IPS-20b (cell line): ENCODE results near the gene THRA.

Experiments
- H3K27ac ChIP-seq: one replicate; pipeline ENCODE4 v1.5.1; 2013; ENCODE audit warnings: low read length
- H3K27me3 ChIP-seq: 2 replicates; pipeline ENCODE4 v1.6.1; 2013; ENCODE audit warnings: mild to moderate bottlenecking, low read length, inconsistent platforms; ENCODE audit not compliant: insufficient read depth
- H3K36me3 ChIP-seq: 2 replicates; pipeline ENCODE4 v1.6.1; 2013; ENCODE audit warnings: low read depth, mild to moderate bottlenecking, inconsistent platforms, low read length, moderate library complexity; ENCODE audit not compliant: insufficient read depth
- H3K4me1 ChIP-seq: 2 replicates; pipeline ENCODE4 v1.6.1; 2013; ENCODE audit warnings: mild to moderate bottlenecking, control low read depth, inconsistent platforms, low read length, moderate library complexity; ENCODE audit not compliant: insufficient read depth
- H3K4me3 ChIP-seq: 2 replicates; pipeline ENCODE4 v1.5.1; 2013; ENCODE audit warnings: mild to moderate bottlenecking, low read length, inconsistent platforms
- H3K9ac ChIP-seq: 2 replicates; pipeline ENCODE4 v1.6.1; 2013; ENCODE audit warnings: low read depth, mild to moderate bottlenecking, inconsistent platforms, low read length, moderate library complexity
- H3K9me3 ChIP-seq: 2 replicates; pipeline ENCODE4 v1.6.1; 2013; ENCODE audit warnings: mild to moderate bottlenecking, low read depth, low read length, inconsistent platforms; ENCODE audit not compliant: insufficient read depth

The THRA gene

DNA sequence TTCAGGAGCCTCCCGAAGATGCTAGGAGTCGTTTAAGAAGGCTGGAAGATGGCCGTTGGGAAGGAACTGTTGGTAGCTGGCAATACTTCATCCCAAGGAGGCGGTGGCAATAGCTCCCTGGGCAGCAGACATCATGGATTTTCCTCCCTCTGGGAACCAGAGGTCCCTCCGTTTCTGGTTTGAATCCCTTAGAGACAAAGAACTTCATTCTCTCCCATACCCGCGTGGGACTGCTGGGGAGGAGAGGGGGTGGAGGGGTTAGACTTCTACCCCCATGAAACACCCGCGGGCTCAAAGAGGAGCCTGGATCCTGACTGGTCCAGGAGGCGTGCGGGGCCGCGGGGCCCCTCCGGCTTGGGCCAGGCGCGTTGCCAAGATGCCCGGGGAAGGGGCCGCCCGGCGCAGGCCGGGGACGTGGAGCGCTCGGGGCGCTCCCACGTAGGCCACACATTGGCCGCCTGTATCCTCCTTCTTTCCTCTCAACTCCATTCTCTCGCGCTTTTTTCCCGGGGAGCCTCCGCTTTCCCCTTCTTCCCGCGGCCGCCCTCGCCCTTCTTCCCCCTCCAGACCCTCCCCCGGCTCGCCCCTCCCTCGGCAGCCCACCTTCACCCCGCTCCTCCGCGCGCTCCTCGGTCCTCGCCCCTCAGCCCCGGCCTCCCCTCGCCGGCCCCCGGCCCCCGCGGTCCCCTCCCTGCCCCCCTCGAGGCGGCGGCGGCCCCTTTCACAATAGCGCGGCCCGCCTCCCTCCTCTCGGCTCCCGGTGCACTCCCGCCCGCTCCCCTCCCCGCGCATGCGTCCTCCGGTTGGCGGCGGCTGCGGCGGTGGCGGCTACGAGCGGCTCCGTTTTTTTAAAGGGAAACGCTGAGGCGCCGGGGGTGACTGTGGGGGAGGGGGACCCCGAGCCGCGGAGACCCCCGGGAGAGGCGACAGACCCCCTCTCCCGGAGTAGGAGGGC lies 58.7 kb downstream of the THRA start, which contains the start of gene MSL1:
MSL1 (plus strand) TSS at position 791 of the 955 bp plus-strand sequence. CDS start 642 bp downstream, outside the sequence.
- peak within 1 kb of the TSS; percentile 81 for H3K27ac ChIP-seq
- H3K9me3 ChIP-seq = no peaks in the 10 kb centered on the region
- peaks cover 18% of the 10 kb centered on the region for H3K36me3 ChIP-seq
- peaks cover 9% of the 10 kb centered on the region; the same call in 1 of the 2 replicates for H3K4me1 ChIP-seq
- no peaks in the 10 kb centered on the region for H3K27me3 ChIP-seq
- H3K4me3 ChIP-seq = peak within 1 kb of the TSS; percentile 91
- peak within 1 kb of the TSS; percentile 92 for H3K9ac ChIP-seq

GRCh38 chr17:40122136-40122998 lies 59.6 kb downstream of the THRA start:
- H3K27ac ChIP-seq = peak overlapping the region; percentile 81
- H3K4me3 ChIP-seq = peak overlapping the region; percentile 91; the same call in 1 of the 2 replicates
- H3K9me3 ChIP-seq = no peaks in the 10 kb centered on the region
- H3K9ac ChIP-seq = peak overlapping the region; percentile 92; the same call in 1 of the 2 replicates
- no peaks in the 10 kb centered on the region for H3K27me3 ChIP-seq
- H3K4me1 ChIP-seq = peaks cover 9% of the 10 kb centered on the region; the same call in 1 of the 2 replicates
- peaks cover 27% of the 10 kb centered on the region for H3K36me3 ChIP-seq

GRCh38 chr17:40122999-40123810 lies 60.4 kb downstream of the THRA start:
- H3K9ac ChIP-seq = peak overlapping the region; percentile 81; the same call in 1 of the 2 replicates
- peak overlapping the region; percentile 91 for H3K4me3 ChIP-seq
- peak overlapping the region; percentile 81 for H3K27ac ChIP-seq
- no peaks in the 10 kb centered on the region for H3K9me3 ChIP-seq
- H3K36me3 ChIP-seq = peaks cover 35% of the 10 kb centered on the region
- no peaks in the 10 kb centered on the region for H3K27me3 ChIP-seq
- H3K4me1 ChIP-seq = peaks cover 9% of the 10 kb centered on the region; the same call in 1 of the 2 replicates

- peak overlapping the region; percentile 81; the same call in 1 of the 2 replicates for H3K9ac ChIP-seq
- H3K4me3 ChIP-seq = peak overlapping the region; percentile 91
- no peaks in the 10 kb centered on the region for H3K9me3 ChIP-seq
- H3K36me3 ChIP-seq = peaks cover 40% of the 10 kb centered on the region
- H3K4me1 ChIP-seq = peaks cover 9% of the 10 kb centered on the region; the same call in 1 of the 2 replicates
- no peaks in the 10 kb centered on the region for H3K27me3 ChIP-seq
- no peak overlapping the region for H3K27ac ChIP-seq
Measured at GRCh38 chr17:40123811-40124114, 61.0 kb downstream of the THRA start.

DNA sequence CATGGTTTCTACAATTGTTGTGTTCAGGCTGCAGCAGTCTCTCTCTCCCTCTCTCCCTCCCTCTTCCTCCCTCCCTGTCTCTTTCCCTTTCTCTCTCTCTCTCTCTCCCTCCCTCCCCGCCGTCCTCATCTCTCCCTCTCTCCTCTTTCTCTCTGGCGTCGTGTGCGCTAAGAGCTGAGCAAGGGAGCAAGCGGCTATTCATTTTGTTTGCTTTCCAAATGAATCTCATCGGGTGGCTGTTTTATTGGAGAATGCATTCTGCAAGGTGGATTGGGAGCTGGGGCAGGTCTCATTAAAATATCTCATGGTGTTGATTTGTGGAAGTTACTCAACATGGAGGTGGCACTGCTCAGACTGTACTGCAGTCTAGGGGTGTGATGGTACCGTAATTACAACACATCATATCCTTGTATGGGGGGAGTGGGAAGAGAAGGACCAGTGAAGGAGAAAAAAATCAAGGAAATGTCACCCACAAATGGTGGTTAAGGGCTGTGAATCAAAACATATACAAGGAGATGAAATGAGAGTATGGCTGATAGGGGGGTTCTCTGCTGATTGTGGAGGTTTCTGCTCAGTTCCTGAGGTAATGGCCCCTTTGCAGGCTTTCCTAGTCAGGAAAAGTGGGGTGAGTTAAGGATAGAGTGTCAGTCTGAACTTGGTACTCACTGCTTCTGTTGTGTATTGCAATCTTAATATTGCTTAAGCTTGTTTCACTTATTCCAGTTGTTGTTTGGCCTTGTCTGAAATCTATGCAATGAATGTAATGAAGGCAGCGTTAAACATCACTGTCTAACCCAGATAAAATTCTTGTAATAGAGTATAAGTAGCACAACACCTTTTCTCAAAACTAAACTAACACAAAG lies 61.7 kb downstream of the THRA start:
- Histone ChIP-seq H3K4me1 (peaks cover 9% of the 10 kb centered on the region; the same call in 1 of the 2 replicates), H3K27me3 (no peaks in the 10 kb centered on the region), H3K9ac (peak overlapping the region; percentile 81; the same call in 1 of the 2 replicates), H3K4me3 (peak overlapping the region; percentile 91), H3K36me3 (peaks cover 47% of the 10 kb centered on the region), H3K9me3 (no peaks in the 10 kb centered on the region), H3K27ac (no peak overlapping the region)

DNA sequence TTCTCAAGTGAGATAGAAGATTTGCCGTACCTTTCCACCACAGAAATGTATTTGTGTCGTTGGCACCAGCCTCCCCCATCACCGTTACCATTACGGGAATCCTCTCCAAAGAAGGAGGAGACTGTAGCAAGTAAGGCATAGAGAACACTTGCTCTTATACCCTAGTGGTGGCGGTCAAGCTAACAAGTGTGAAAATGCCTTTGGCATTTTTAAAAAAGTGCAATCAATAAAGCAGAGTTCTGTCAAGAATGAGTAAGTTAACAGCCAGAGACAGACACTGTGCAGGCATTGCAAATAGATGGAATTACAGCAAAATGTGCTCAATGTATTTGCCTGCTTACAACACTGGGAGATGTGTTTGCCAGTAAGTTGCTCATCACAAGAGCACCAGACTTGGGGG lies 66.7 kb downstream of the THRA start:
- Histone ChIP-seq H3K27me3 (no peaks in the 10 kb centered on the region), H3K9ac (no peak overlapping the region), H3K4me3 (no peak overlapping the region), H3K36me3 (peaks cover 95% of the 10 kb centered on the region), H3K9me3 (no peaks in the 10 kb centered on the region), H3K27ac (no peak overlapping the region), H3K4me1 (no peaks in the 10 kb centered on the region)

DNA sequence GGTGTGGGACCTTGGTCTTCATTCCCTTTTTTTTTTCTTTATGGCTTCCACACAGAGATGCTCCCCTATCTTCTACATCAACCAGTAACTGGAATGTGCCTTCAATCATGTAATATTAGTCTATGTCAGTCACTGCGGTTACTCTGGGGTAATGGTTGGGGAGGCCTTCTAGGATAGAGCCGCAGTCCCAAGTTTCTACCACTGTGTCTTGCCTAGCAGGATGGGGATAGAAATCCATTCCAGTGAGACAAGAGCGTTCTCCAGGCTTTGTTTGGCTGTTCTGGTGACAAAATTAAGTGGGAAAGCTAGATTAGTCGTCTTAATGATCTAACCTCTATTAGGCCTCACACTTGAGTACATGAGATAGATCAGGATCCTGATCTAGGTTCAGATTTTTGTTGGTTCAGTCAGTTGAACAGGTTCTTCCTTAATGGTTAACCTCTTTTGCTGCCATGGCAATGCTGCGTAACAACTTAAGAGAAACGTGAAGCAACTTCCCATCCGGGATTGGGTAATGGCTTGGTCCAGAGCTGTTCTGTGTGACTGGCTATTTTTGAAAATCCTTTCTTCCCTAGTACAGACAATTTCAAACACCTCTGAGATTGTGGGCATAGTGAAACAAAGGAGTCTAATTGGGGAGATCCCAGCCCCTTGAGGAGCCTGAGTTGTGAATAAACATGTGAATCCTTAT lies 67.7 kb downstream of the THRA start:
- Histone ChIP-seq H3K9me3 (no peaks in the 10 kb centered on the region), H3K27ac (no peak overlapping the region), H3K36me3 (peaks cover 99% of the 10 kb centered on the region), H3K27me3 (no peaks in the 10 kb centered on the region), H3K9ac (no peak overlapping the region), H3K4me3 (no peak overlapping the region), H3K4me1 (no peaks in the 10 kb centered on the region)

DNA sequence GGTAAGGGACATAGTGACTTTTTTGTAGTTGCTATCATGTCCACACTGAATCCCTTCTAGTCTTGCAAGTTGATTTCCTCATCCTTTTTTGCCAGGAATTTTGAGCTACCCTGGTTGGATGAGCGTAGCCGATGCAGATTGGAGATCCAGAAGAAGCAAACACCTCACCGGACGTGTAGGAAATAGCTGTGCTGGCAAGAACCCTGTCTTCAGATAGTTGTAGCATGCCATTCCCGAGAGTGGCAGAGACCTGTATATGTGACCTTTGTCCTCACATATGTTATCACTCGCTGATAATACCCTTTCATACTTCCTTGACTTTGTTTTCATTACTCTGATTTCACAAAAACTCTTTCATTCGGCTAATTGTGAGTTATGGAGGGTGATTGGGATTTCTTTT lies 71.4 kb downstream of the THRA start:
- Histone ChIP-seq H3K36me3 (peaks cover 84% of the 10 kb centered on the region), H3K4me3 (no peak overlapping the region), H3K4me1 (no peaks in the 10 kb centered on the region), H3K9me3 (no peaks in the 10 kb centered on the region), H3K27me3 (no peaks in the 10 kb centered on the region), H3K27ac (no peak overlapping the region), H3K9ac (no peak overlapping the region)

GRCh38 chr17:40135817-40136216 lies 73.1 kb downstream of the THRA start:
- Histone ChIP-seq H3K4me1 (no peaks in the 10 kb centered on the region), H3K4me3 (no peak overlapping the region), H3K36me3 (peaks cover 68% of the 10 kb centered on the region), H3K27ac (no peak overlapping the region), H3K9me3 (no peaks in the 10 kb centered on the region), H3K9ac (no peak overlapping the region), H3K27me3 (no peaks in the 10 kb centered on the region)

GRCh38 chr17:40139566-40140058 lies 76.8 kb downstream of the THRA start:
- H3K27me3 ChIP-seq = no peaks in the 10 kb centered on the region
- peak overlapping the region; percentile 85 for H3K9ac ChIP-seq
- no peaks in the 10 kb centered on the region for H3K9me3 ChIP-seq
- peak overlapping the region; percentile 77 for H3K4me3 ChIP-seq
- H3K27ac ChIP-seq = peak overlapping the region; percentile 54
- peaks cover 49% of the 10 kb centered on the region for H3K36me3 ChIP-seq
- H3K4me1 ChIP-seq = peaks cover 4% of the 10 kb centered on the region; the same call in 1 of the 2 replicates
